GM03348 (cell line): ENCODE measurements around the gene SDR39U1.
A peak's percentile ranks its signal among the peaks of the same experiment; 100 is the strongest.

Experiments used
- DNase-seq: peaks from one replicate; pipeline ENCODE4 v3.0.0; 2012; ENCODE audit warnings: low spot score

The SDR39U1 gene

DNA sequence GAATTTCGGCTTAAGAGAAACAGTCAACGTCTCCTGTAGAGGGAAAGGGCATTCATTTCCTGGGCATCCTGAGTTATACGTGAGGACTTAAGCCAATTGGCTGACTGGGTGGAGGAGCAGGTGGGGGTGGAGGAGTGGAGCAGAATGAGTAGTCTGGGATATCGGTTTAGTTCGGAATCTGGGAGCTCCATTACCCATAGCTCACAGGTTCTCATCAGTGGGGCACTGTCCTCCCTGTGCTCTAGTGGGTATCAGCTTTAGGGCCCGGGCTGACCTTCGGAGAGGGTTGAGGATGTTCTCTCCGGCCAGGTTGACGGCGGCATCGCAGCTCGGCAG is 704 bp downstream of the SDR39U1 start:
- DNase-seq: no peak

- no peak for DNase-seq
These were observed 1.1 kb downstream of the SDR39U1 start for GRCh38 chr14:24441485-24441884.

DNA sequence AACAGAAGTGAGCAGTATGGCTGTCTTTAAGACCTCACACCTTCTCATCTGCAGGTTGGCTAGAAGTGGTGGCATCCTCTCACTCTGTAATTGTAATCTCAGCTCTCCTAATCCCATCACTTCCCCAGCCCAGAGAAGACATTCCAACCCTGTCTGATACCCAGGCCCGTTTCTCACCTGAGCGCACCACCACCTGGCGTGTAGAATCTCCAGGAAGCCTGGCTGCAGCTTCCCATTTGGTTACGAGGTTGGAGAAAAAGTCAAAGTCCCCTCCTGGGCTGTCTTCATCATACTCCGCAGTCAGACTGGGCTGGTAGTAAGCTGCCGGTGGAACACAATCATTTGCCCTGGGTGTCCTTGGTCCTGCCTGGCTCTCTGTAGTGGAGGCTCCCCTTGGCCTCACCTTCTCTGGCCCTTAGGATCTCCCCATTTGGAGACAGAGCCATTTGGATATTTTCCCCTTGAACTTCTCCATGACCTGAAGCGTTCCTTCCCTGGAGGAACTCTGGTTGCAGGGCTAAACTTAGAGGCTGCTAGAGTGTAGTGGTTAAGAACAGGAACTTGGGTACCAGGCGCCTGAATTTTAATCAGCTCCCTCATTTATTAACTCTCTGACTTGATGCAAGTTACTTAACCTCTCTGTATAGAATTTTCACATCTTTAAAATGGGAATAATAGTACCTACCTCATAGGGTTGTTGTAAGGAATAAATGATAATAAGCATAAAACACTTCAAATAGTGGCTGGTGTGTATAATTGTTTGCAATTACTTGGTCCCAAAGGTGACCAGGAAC is 1.8 kb downstream of the SDR39U1 start:
- DNase-seq: no peak

- no peak for DNase-seq
These were observed 2.6 kb downstream of the SDR39U1 start for GRCh38 chr14:24439830-24440605.

- no peak for DNase-seq
These were observed 3.3 kb downstream of the SDR39U1 start for GRCh38 chr14:24439257-24439656.

GRCh38 chr14:24438223-24439097 is 4.1 kb downstream of the SDR39U1 start:
- no peak for DNase-seq

- DNase-seq: no peak
These were observed 4.9 kb downstream of the SDR39U1 start for GRCh38 chr14:24437736-24438067.

GRCh38 chr14:24437020-24437735 is 5.4 kb downstream of the SDR39U1 start:
- DNase-seq: no peak

- DNase-seq: peak; percentile 83
These were observed 6.1 kb downstream of the SDR39U1 start for GRCh38 chr14:24436355-24437019.

GRCh38 chr14:24435998-24436354 is 6.6 kb downstream of the SDR39U1 start:
- DNase-seq: no peak

GRCh38 chr14:24435192-24435810 is 7.3 kb downstream of the SDR39U1 start:
- DNase-seq: no peak

DNA sequence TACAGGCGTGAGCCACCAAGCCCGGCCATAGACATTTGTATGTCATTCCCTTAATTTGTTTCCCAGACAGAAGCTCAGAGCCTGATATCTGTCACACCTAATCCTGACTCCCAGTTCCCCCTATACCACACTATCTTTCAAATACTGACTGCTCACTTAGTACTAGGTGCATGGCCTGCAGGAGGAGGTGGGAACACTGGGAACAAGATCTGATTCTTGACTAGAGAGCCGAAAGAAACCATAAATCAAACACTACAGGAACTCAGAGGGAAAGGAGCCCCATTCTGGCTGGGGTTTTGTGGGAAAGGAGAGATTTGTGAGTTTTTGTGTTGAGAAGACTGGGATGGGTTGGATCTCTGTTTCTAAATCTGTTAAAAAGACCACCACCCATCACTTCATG is 7.9 kb downstream of the SDR39U1 start:
- no peak for DNase-seq

DNA sequence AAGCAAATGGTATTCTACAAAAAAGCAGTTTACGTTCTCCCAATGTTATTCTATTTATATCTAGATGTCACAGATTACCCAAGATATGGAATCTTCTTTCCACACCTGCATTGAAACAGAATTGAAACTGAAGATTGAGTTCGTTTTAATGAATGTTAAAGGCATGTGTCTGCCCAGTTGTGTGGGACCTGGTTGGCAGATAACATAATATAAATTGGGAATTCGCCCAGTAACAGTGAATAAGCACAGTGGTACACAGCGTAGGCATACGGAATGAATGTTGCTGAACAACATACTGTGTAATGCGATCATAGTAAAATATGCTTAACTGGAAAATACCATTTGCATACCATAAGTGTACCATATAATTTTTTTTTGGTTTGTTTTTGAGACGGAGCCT is 8.5 kb downstream of the SDR39U1 start:
- DNase-seq: no peak

DNA sequence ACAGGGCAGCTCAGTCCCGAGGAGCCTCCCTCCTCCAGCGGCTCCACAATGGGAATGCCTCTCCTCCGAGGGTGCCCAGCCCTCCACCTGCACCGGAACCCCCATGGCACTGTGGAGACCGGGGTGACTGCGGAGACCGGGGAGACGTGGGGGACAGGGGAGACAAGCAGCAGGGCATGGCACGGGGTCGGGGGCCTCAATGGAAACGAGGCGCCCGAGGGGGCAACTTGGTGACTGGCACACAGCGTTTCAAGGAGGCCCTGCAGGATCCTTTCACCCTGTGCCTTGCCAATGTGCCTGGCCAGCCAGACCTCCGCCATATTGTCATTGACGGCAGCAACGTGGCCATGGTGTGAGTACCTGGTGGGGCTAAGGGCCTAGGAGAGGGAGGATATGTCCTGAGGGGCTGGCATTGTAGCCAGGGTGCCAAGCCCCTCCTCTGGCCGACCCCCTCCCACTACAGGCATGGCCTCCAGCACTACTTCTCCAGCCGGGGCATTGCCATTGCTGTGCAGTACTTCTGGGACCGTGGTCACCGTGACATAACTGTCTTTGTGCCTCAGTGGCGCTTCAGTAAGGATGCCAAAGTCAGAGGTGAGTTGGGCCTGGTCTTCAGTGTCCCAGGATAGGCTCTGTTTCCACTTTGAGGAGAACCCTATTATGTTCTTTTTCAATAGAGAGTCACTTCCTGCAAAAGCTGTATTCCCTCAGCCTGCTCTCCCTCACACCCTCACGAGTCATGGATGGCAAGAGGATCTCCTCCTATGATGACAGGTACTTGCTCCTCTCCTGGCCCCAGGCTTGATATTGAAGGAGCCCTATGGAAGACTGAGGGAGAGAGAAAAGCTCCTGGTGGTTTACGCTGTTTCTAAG is 10.1 kb downstream of the SDR39U1 start:
- no peak for DNase-seq

DNA sequence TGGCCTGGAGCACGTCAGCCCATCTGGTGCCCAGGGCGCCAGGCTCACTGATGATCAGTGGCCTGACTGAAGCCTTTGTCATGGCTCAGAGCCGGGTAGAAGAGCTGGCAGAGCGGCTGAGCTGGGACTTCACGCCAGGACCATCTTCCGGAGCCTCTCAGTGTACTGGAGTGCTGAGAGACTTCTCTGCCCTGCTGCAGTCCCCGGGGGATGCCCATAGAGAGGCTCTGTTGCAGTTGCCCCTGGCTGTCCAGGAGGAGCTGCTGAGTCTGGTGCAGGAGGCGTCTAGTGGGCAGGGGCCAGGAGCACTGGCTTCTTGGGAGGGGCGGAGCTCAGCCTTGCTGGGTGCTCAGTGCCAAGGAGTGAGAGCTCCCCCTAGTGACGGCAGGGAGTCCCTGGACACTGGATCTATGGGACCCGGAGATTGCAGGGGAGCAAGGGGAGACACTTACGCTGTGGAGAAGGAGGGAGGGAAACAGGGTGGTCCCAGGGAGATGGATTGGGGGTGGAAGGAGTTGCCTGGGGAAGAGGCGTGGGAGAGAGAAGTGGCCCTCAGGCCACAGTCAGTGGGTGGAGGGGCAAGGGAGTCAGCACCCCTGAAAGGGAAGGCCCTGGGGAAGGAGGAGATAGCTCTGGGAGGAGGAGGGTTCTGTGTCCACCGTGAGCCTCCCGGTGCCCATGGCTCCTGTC is 10.9 kb downstream of the SDR39U1 start:
- peak; percentile 94 for DNase-seq

DNA sequence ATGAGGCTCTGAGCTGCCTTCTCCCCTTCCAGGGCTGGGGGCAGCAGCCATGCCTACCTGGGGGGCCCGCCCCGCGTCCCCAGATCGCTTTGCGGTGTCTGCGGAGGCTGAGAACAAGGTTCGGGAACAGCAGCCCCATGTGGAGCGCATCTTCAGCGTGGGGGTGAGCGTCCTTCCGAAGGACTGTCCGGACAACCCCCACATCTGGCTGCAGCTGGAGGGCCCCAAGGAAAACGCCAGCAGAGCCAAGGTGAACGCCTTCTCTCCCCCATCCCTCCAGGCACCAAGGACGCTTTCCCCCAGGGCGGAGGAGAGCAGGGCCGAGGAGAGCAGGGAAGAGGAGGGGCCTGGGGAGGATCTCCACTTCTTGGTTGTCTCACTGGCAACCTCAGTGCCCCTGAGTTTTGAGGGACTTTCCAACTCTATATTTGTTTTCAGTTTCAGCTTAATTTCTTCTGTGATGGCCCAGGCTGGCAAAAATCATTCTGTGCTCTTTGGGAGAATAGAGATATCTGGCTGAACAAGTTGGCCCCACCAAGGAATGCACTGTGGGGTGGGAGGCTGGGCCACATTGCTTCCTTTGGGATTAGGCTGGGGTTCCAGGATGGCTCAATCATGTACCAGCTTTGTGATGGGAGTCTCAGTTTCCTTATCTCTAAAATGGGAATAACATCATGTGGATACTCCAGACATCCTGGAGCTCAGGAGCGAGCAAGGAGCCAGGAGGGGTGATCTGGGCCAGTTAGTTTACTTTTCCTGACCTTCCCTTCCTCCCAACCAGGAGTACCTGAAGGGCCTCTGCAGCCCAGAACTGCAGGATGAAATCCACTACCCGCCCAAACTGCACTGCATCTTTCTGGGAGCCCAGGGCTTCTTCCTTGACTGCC is 11.7 kb downstream of the SDR39U1 start:
- peak; percentile 64 for DNase-seq

GRCh38 chr14:24430143-24430681 is 12.4 kb downstream of the SDR39U1 start:
- DNase-seq: peak; percentile 98
